Activated CD8-positive, alpha-beta T cell treated with anti-CD3 and anti-CD28 coated beads for 36 hours (primary cell): ENCODE measurements around the gene SLC15A2. TPM values are rescaled to one million over a fixed set of nuclear protein-coding genes. Genes with fewer than 3 reads are reported as not detected.
A peak's percentile ranks its signal among the peaks of the same experiment; 100 is the strongest.
"Not testable (repeated sequence)": the region's sequence is repeated elsewhere in the genome, so short reads cannot be mapped to it uniquely, and the experiment has no call there.

Experiments used
- ATAC-seq: fragments of 200-7000 bp; cut with Tn5 transposase; one replicate; pipeline ENCODE4 v1.10.0; 2021; ENCODE audit warnings: mild to moderate bottlenecking, moderate library complexity
- CTCF ChIA-PET: fragments of 350-600 bp; sonication (Branson Sonifier 250); formaldehyde crosslinking; loops from one replicate; lab custom pipeline; 2021; ENCODE audit warnings: antibody characterized with exemption; lab: Charles Lee
- POLR2A ChIA-PET: fragments of 350-600 bp; sonication (Branson Sonifier 250); formaldehyde crosslinking; loops from one replicate; lab custom pipeline; 2021; ENCODE audit warnings: antibody characterized with exemption; lab: Charles Lee
- DNase-seq: peaks from one replicate; pipeline ENCODE4 v3.0.0-alpha.2; 2020
- H3K27ac Mint-ChIP-seq: one replicate; pipeline ENCODE4 v1.8.0; 2021; ENCODE audit warnings: mild to moderate bottlenecking, mixed read lengths
- H3K27me3 Mint-ChIP-seq: one replicate; pipeline ENCODE4 v1.8.0; 2021; ENCODE audit warnings: mixed read lengths
- H3K36me3 Mint-ChIP-seq: one replicate; pipeline ENCODE4 v1.8.0; 2021; ENCODE audit warnings: low read depth, mixed read lengths
- H3K4me1 Mint-ChIP-seq: one replicate; pipeline ENCODE4 v1.8.0; 2021; ENCODE audit warnings: low read depth, mixed read lengths
- H3K4me3 Mint-ChIP-seq: one replicate; pipeline ENCODE4 v1.8.0; 2021; ENCODE audit warnings: mild to moderate bottlenecking, moderate library complexity, mixed read lengths
- H3K9me3 Mint-ChIP-seq: one replicate; pipeline ENCODE4 v1.8.0; 2021; ENCODE audit warnings: mixed read lengths
- intact Hi-C: fragments of 100-400 bp; cut with micrococcal nuclease; formaldehyde crosslinking; loops from one replicate; pipeline ENCODE4 v1.10.0; 2022
- total RNA-seq, 2 experiments: library from RNA; stranded (reverse); gene quantifications; one replicate each; pipeline ENCODE4 v1.2.3, GENCODE V29; 2021
- TF ChIP-seq, protein P1 (sequence below): fragments of 200-600 bp; IDR thresholded peaks from one replicate; pipeline ENCODE4 v1.8.0; 2022; ENCODE audit warnings: antibody characterized with exemption, mild to moderate bottlenecking

Gene SLC15A2, protein sequence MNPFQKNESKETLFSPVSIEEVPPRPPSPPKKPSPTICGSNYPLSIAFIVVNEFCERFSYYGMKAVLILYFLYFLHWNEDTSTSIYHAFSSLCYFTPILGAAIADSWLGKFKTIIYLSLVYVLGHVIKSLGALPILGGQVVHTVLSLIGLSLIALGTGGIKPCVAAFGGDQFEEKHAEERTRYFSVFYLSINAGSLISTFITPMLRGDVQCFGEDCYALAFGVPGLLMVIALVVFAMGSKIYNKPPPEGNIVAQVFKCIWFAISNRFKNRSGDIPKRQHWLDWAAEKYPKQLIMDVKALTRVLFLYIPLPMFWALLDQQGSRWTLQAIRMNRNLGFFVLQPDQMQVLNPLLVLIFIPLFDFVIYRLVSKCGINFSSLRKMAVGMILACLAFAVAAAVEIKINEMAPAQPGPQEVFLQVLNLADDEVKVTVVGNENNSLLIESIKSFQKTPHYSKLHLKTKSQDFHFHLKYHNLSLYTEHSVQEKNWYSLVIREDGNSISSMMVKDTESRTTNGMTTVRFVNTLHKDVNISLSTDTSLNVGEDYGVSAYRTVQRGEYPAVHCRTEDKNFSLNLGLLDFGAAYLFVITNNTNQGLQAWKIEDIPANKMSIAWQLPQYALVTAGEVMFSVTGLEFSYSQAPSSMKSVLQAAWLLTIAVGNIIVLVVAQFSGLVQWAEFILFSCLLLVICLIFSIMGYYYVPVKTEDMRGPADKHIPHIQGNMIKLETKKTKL
- 1 to 10 TPM; 1.7 TPM for total RNA-seq

DNA sequence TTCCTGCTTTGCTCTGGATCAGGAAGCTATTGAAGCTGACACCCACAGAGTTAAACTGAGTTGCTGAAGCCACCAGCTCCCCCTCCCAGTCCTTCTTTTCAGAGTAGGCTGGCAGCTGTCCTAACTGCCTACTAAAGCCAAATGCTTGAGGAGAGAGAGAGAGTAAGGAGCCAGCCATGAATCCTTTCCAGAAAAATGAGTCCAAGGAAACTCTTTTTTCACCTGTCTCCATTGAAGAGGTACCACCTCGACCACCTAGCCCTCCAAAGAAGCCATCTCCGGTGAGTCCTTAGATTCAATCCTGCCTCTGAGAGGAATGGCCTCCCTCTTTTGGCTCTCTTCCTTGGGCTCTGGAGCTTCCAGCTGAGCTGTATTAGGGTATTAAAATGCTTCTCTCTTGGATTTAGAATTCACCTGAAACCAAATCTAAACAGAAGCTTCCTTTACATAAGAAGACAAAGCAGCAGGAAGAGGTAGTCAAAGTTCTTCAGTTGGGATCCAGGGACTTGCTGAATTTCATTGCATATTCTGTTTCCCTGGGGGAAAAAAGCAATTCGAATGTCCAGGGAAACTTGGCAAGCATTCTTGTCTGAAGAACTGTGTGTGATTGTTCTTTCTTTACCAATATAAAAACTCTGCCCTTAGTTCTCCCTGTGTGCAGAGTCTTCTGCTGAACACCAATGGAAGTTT, at the start of gene SLC15A2:
Gene SLC15A2 (plus strand): TSS at position 101 of the 690 bp plus-strand sequence. CDS start 76 bp downstream, at position 177.
- Mint-ChIP-seq H3K27ac (no peak within 1 kb of the TSS), H3K9me3 (no peaks in the 10 kb centered on the region), H3K36me3 (peaks cover 2% of the 10 kb centered on the region), H3K27me3 (no peaks in the 10 kb centered on the region), H3K4me1 (no peaks in the 10 kb centered on the region), H3K4me3 (no peak within 1 kb of the TSS)
- no peak for DNase-seq
- ChIA-PET POLR2A (no interaction called here), CTCF (no interaction called here)
- TF ChIP-seq, protein P1, sequence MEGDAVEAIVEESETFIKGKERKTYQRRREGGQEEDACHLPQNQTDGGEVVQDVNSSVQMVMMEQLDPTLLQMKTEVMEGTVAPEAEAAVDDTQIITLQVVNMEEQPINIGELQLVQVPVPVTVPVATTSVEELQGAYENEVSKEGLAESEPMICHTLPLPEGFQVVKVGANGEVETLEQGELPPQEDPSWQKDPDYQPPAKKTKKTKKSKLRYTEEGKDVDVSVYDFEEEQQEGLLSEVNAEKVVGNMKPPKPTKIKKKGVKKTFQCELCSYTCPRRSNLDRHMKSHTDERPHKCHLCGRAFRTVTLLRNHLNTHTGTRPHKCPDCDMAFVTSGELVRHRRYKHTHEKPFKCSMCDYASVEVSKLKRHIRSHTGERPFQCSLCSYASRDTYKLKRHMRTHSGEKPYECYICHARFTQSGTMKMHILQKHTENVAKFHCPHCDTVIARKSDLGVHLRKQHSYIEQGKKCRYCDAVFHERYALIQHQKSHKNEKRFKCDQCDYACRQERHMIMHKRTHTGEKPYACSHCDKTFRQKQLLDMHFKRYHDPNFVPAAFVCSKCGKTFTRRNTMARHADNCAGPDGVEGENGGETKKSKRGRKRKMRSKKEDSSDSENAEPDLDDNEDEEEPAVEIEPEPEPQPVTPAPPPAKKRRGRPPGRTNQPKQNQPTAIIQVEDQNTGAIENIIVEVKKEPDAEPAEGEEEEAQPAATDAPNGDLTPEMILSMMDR = no peak
- no peak for ATAC-seq
- intact Hi-C loops = no loop called here

DNA sequence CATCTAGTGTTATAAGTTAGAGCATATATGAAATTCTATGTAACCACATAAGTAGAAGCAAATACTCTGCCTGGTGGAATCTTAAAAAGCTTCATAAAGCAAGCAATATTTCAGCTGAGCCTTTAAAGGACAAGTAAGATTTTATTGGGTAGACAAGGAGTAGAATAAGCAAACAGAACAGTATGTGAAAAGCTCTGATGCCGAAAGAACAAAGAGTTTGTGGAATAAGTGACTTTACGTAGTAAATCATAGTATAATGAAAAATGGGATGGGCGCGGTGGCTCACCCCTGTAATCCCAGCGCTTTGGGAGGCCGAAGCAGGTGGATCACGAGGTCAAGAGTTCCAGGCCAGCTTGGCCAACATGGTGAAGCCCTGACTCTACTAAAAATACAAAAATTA, 49.3 kb upstream of the SLC15A2 start:
- CTCF ChIA-PET = no interaction called here
- TF ChIP-seq, protein P1 = no peak
- DNase-seq = no peak

DNA sequence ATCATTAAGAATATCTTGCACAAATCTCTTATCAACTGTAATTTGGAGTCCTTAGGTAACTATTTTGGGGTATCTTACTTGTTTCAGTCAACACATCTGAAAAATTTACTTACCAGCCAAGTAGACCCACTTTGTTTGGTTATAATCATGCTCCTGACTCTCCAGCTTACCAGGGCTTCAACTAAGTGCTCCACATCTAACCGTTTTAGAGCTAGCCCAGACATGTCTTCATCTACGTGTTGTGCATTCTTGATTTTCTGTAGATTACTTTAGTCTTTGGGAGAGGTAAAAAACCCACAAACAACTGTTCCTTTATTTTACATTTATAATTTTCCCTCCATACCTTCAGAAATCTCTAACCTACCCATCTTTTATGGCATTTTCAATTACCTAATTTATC, 41.9 kb upstream of the SLC15A2 start:
- no peak overlapping the region for H3K4me3 Mint-ChIP-seq
- DNase-seq (no peak), ATAC-seq (no peak)
- POLR2A ChIA-PET = no interaction called here
- TF ChIP-seq, protein P1 = no peak
- H3K36me3 Mint-ChIP-seq = peaks cover 4% of the 10 kb centered on the region
- H3K4me1 Mint-ChIP-seq = no peaks in the 10 kb centered on the region
- intact Hi-C loops = no loop called here
- no peak overlapping the region for H3K27ac Mint-ChIP-seq
- CTCF ChIA-PET = no interaction called here
- no peaks in the 10 kb centered on the region for H3K9me3 Mint-ChIP-seq
- H3K27me3 Mint-ChIP-seq = no peaks in the 10 kb centered on the region

More for the DNA sequence above, 49.3 kb upstream of the SLC15A2 start:
- no peak overlapping the region for H3K27ac Mint-ChIP-seq
- no peak overlapping the region for H3K4me3 Mint-ChIP-seq
- H3K27me3 Mint-ChIP-seq = no peaks in the 10 kb centered on the region
- H3K36me3 Mint-ChIP-seq = peaks cover 3% of the 10 kb centered on the region
- H3K4me1 Mint-ChIP-seq = no peaks in the 10 kb centered on the region
- no peaks in the 10 kb centered on the region for H3K9me3 Mint-ChIP-seq
- intact Hi-C loops = no loop called here
- no peak for ATAC-seq
- POLR2A ChIA-PET = no interaction called here

DNA sequence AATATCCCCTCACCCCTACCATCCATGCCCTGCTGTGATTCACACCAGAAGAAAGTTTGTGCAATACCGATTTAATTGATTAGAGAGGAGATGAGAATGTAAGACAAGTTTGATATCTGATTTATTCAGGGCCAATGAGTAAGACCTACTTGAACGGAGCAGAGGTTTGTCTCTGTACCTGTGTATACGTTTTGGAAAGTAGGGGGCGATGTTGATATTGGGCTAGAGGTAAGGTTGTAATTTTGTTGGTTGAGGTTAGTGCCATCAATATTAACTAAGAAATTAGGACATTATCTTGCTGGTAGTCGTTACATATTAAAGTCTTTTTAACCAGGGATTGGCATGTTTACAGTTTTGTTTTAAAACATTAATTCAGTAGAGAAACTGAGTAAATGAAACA, 38.6 kb upstream of the SLC15A2 start:
- Mint-ChIP-seq H3K4me3 (no peak overlapping the region), H3K27me3 (no peaks in the 10 kb centered on the region), H3K9me3 (peaks cover 2% of the 10 kb centered on the region), H3K27ac (no peak overlapping the region), H3K4me1 (no peaks in the 10 kb centered on the region), H3K36me3 (peaks cover 27% of the 10 kb centered on the region)
- ATAC-seq = no peak
- intact Hi-C loops = no loop called here
- ChIA-PET POLR2A (no interaction called here), CTCF (no interaction called here)
- DNase-seq = peak; percentile 3
- TF ChIP-seq, protein P1 = no peak

DNA sequence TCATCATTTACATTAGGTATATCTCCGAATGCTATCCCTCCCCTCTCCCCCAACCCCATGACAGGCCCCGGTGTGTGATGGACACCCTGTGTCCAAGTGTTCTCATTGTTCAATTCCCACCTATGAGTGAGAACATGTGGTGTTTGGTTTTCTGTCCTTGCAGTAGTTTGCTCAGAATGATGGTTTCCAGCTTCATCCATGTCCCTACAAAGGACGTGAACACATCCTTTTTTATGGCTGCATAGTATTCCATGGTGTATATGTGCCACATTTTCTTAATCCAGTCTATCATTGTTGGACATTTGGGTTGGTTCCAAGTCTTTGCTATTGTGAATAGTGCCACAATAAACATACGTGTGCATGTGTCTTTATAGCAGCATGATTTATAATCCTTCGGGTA, 36.4 kb upstream of the SLC15A2 start:
- H3K27me3 Mint-ChIP-seq, intact Hi-C loops, H3K9me3 Mint-ChIP-seq, POLR2A ChIA-PET, H3K4me3 Mint-ChIP-seq, ATAC-seq, H3K4me1 Mint-ChIP-seq, H3K27ac Mint-ChIP-seq, CTCF ChIA-PET, DNase-seq: not testable (repeated sequence)
- H3K36me3 Mint-ChIP-seq = peaks cover 27% of the 10 kb centered on the region

DNA sequence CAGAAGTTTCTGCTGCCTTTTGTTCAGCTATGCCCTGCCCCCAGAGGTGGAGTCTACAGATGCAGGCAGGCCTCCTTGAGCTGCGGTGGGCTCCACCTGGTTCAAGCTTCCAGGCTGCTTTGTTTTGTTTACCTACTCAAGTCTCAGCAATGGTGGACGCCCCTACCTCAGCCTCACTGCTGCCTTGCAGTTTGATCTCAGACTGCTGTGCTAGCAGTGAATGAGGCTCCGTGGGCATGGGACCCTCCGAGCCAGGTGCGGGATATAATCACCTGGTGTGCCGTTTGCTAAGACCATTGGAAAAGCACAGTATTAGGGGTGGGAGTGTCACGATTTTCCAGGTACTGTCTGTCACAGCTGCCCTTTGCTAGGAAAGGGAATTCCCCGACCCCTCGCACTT, 31.0 kb upstream of the SLC15A2 start:
- POLR2A ChIA-PET, H3K9me3 Mint-ChIP-seq, H3K27ac Mint-ChIP-seq, H3K27me3 Mint-ChIP-seq, DNase-seq, H3K4me3 Mint-ChIP-seq, intact Hi-C loops, H3K4me1 Mint-ChIP-seq, CTCF ChIA-PET, ATAC-seq: not testable (repeated sequence)
- H3K36me3 Mint-ChIP-seq = peaks cover 24% of the 10 kb centered on the region
